ENCODE data around the gene GTF2A1.

GRCh38 chr14:81187832-81188522 lies 32.8 kb downstream of the GTF2A1 start:
- TF ChIP-seq CTCF (IDR thresholded peaks at IDR 0.05), result no peak
- TF ChIP-seq EZH2 (IDR thresholded peaks at IDR 0.05), result no peak

Measured in neural progenitor cell (in vitro differentiated cells).